Osteocyte (in vitro differentiated cells): ENCODE results near the gene PDF. TPM values are rescaled to one million over a fixed set of nuclear protein-coding genes. Genes with fewer than 3 reads are reported as not detected.

Experiments used
- DNase-seq: peaks from one replicate; pipeline ENCODE4 v3.0.0; 2021; ENCODE audit warnings: mixed read lengths; ENCODE audit not compliant: unreplicated experiment; ENCODE audit errors: extremely low spot score
- H3K27ac Mint-ChIP-seq: one replicate; pipeline ENCODE4 v1.8.0; 2021; ENCODE audit warnings: mild to moderate bottlenecking, mixed read lengths; ENCODE audit not compliant: unreplicated experiment
- H3K27me3 Mint-ChIP-seq: one replicate; pipeline ENCODE4 v1.8.0; 2021; ENCODE audit warnings: mixed read lengths; ENCODE audit not compliant: unreplicated experiment
- H3K36me3 Mint-ChIP-seq: one replicate; pipeline ENCODE4 v1.8.0; 2021; ENCODE audit warnings: mixed read lengths; ENCODE audit not compliant: unreplicated experiment
- H3K4me1 Mint-ChIP-seq: one replicate; pipeline ENCODE4 v1.8.0; 2021; ENCODE audit warnings: mixed read lengths; ENCODE audit not compliant: unreplicated experiment
- H3K4me3 Mint-ChIP-seq: one replicate; pipeline ENCODE4 v1.8.0; 2021; ENCODE audit warnings: mild to moderate bottlenecking, moderate library complexity, mixed read lengths; ENCODE audit not compliant: unreplicated experiment
- H3K9me3 Mint-ChIP-seq: one replicate; pipeline ENCODE4 v1.8.0; 2021; ENCODE audit warnings: mixed read lengths; ENCODE audit not compliant: unreplicated experiment
- CTCF ChIP-seq: fragments of 200-600 bp; sonication (generic); IDR thresholded peaks from 2 replicates; pipeline ENCODE4 v1.5.0; 2021; ENCODE audit warnings: antibody characterized with exemption, mild to moderate bottlenecking, moderate library complexity
- total RNA-seq: library from RNA; stranded (reverse); gene quantifications from 2 replicates; pipeline ENCODE4 v1.2.1, GENCODE V29; 2021

Gene PDF
- total RNA-seq, 1 donor from 2014 or later = 12.6 TPM

- H3K4me3 Mint-ChIP-seq = no peak overlapping the region
- no peak for TF ChIP-seq CTCF
- no peak for DNase-seq
- no peaks in the 10 kb centered on the region for H3K27me3 Mint-ChIP-seq
- H3K27ac Mint-ChIP-seq = no peak overlapping the region
- H3K36me3 Mint-ChIP-seq = peaks cover 13% of the 10 kb centered on the region
- H3K9me3 Mint-ChIP-seq = no peaks in the 10 kb centered on the region
- H3K4me1 Mint-ChIP-seq = no peaks in the 10 kb centered on the region
Observed at GRCh38 chr16:69349536-69349935, 19.1 kb upstream of the PDF start.

GRCh38 chr16:69348222-69348621 lies 17.8 kb upstream of the PDF start:
- DNase-seq = no peak
- H3K27ac Mint-ChIP-seq = no peak overlapping the region
- H3K4me3 Mint-ChIP-seq = no peak overlapping the region
- TF ChIP-seq CTCF = no peak
- H3K27me3 Mint-ChIP-seq = no peaks in the 10 kb centered on the region
- H3K36me3 Mint-ChIP-seq = peaks cover 15% of the 10 kb centered on the region
- H3K9me3 Mint-ChIP-seq = no peaks in the 10 kb centered on the region
- no peaks in the 10 kb centered on the region for H3K4me1 Mint-ChIP-seq

- no peak for TF ChIP-seq CTCF
- H3K36me3 Mint-ChIP-seq = peaks cover 15% of the 10 kb centered on the region
- H3K4me1 Mint-ChIP-seq = peaks cover under 1% of the 10 kb centered on the region
- no peak overlapping the region for H3K27ac Mint-ChIP-seq
- DNase-seq = no peak
- no peaks in the 10 kb centered on the region for H3K9me3 Mint-ChIP-seq
- H3K27me3 Mint-ChIP-seq = no peaks in the 10 kb centered on the region
- no peak overlapping the region for H3K4me3 Mint-ChIP-seq
Observed at GRCh38 chr16:69346683-69347082, 16.3 kb upstream of the PDF start.

GRCh38 chr16:69345923-69346322 lies 15.5 kb upstream of the PDF start:
- H3K4me1 Mint-ChIP-seq = peaks cover 4% of the 10 kb centered on the region
- H3K27ac Mint-ChIP-seq = no peak overlapping the region
- no peaks in the 10 kb centered on the region for H3K9me3 Mint-ChIP-seq
- H3K36me3 Mint-ChIP-seq = peaks cover 15% of the 10 kb centered on the region
- no peak for DNase-seq
- no peak overlapping the region for H3K4me3 Mint-ChIP-seq
- TF ChIP-seq CTCF = no peak
- H3K27me3 Mint-ChIP-seq = no peaks in the 10 kb centered on the region

- no peak overlapping the region for H3K4me3 Mint-ChIP-seq
- H3K27me3 Mint-ChIP-seq = no peaks in the 10 kb centered on the region
- TF ChIP-seq CTCF = no peak
- peaks cover 17% of the 10 kb centered on the region for H3K4me1 Mint-ChIP-seq
- H3K36me3 Mint-ChIP-seq = peaks cover 15% of the 10 kb centered on the region
- H3K27ac Mint-ChIP-seq = no peak overlapping the region
- H3K9me3 Mint-ChIP-seq = no peaks in the 10 kb centered on the region
- no peak for DNase-seq
Observed at GRCh38 chr16:69344171-69344570, 13.8 kb upstream of the PDF start.
